GM21447 (cell line): ENCODE data around the gene CHST13.
"Not testable (repeated sequence)": the region's sequence is repeated elsewhere in the genome, so short reads cannot be mapped to it uniquely, and the experiment has no call there.

Experiments
- ATAC-seq: cut with Tn5 transposase; IDR thresholded peaks from one replicate; pipeline ENCODE4 v1.9.1; 2021; ENCODE audit not compliant: unreplicated experiment

Gene CHST13

DNA sequence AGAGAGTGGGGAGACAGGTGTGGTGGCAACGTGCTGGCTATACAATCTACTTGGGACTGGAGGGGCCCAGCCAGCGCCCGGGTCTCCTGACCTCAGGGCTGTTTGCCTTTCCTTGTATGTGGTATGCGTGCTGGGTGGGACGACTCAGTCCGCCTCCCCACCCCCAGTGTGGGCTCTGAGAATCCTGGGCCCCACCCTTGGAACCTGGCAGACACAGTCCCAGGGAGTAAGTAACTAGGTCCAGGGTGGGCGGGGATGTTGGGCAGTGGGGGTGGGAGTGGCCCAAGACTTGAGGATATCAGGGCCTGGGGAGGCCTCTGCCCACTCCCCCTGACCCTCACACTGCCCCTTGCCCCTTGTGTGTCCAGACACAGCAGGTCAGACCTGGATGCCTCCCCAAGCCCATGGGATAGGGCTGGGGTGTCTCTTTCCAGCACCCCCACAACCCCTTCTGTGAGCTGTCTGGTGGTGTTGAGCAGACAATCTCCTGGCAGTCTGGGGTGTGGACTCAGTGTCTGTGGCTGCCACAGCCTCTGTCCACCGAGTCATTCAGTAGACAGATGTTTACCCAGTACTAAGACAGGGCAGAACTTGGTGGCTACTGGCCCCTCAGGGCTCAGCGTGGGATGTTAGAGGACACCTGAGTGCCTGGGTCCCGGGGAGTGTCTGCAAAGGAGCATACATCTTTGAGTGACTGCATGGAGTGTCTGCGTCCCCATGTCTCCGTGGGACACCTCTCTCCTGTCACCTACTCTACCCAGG is 1.3 kb downstream of the CHST13 start:
- ATAC-seq, result no peak

- no peak for ATAC-seq
Measured at GRCh38 chr3:126525853-126526667, 2.1 kb downstream of the CHST13 start.

DNA sequence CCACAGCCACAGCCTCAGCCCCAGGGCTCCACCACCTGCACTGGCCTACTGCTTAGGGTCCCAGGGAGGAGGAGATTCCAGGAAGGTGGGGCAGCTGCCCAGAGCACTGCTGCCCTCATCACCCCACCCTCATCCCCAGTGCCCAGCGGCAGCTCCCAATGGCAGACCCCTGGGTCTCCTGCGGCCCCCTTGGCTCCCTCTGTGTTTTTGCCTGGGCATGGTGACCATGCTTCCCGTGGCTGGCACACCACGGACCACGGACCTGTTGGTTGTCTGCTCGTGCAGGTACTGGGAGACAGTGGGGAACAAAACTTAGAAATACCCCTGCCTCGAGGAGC is 2.7 kb downstream of the CHST13 start:
- no peak for ATAC-seq

- ATAC-seq, result no peak
Measured at GRCh38 chr3:126527006-126527405, 3.1 kb downstream of the CHST13 start.

DNA sequence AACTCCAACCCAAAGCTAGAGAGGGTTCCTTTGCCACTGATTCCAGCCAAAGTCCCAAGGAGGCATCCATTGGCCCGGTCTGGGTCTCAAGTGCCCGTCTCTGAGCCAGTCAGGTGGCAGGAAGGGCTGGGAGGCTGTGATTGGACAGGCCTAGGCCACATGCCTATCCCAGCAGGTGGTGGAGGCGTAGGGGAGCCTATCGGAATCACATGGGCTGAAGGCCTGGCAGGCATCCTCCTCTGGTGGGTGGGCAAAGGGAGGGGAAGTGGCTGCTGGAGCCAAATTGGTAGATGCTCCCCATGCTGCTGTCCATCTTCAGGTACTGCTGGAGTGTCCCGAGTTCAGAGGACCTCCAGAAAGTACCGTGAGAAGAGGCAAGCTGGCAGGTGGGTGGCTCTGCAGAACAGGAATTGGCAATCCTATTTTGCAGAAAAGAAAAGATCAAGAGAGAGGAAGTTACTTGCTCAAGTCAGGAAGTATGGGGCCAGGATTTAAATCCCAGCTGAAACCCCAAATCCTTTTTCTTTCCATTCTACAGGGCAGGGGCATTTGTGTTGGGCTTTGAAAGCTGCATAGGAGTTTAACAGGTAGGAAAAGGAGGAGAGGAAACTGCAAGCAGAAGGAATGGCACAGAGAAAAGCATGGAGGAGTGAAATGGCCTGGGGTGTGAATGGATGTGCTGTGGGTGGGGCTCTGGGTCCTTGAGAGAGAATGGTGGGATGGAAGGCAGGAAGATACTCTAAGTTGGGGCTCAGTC is 3.7 kb downstream of the CHST13 start:
- ATAC-seq, result no peak

DNA sequence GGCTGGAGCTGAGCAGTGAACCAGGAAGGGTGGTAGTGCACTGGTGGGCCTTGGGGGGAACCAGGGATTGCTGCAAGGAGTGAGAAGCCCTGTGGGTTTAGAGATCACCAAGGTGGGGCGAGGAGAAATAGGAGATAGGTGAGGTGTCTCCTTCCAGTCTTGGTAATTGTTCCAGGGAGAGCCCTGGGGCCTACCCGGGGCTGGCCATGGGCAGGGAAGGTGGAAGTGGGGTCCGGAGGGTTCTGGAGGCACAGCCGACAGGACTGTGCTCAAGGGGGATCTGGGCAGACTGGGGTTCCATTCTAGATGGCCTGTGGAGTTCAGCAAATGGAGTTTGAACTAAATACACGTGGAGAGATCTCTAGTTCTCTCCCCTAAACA is 4.5 kb downstream of the CHST13 start:
- ATAC-seq, result no peak

- ATAC-seq, result no peak
Measured at GRCh38 chr3:126528800-126529541, 5.0 kb downstream of the CHST13 start.

DNA sequence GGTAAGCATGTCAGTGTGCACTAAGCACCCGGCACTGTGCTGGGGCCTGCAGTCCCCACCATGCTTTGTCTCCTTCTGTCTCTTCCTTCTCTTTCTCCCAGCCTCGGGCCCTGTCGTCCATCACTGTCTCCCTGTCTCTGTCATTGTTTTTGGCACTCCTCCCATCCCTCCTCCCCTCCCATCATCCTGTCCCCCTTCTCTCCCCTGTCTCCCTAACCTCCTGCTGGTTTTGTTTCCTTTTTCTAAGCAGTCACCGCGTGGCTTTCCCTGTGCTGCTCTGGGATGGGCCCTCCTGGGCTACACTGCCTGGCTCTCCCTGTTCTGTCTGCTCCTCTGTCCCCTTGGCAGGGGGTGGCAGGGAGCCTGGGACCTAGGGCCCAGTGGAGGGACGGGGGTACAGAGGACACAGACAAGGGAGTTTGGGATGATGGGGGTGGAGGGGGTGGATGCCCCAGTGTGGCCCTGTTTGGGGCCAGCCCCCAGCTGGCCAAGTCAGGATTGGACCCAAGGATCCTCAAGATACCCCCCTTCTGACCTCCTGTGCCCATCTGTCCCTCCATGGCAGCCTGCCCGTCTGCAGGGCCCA is 5.7 kb downstream of the CHST13 start:
- ATAC-seq, result no peak

DNA sequence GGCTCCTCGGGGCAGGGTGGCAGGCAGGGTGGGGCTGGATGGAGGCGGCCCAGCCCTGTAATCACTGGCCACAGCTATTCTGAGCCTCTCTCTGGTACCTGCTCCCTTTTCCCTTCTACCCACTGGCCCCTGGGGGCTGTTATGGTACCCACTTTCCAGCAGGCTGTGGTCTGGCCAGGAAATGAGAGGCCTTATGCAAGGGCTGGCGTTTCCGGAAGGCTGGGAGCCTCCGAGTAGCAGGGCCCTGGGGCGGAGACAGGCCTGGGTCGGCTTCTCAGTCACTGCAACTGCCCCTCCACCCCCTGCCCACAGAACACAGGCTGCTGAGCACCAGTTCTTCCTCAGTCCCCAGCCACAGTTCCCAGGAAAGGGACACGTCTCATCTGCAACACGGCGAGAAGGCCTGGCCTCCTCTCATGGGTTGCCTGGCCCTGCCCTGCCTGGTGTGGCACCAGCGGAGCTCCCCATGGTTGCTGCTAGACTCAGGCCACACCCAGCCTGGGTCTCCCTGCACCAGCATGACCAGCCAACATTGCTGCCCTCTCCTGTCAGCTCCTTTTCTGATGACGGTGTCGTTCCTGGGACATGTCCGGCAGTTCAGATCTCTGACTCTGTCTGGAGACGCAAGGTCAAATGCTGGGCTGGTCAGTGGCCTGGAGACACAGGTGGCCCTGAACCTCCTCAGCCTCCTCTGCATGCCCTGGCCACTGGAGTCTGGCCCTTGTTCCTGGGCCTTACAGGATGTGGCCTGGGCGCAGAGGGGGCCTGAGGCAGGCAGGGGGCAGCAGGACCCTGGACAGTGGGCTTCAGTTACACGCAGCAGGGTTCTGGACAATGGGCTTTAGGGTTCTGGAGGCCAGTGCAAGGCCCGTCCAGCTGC is 6.5 kb downstream of the CHST13 start:
- no peak for ATAC-seq

GRCh38 chr3:126531051-126531330 is 7.0 kb downstream of the CHST13 start:
- ATAC-seq, result no peak

DNA sequence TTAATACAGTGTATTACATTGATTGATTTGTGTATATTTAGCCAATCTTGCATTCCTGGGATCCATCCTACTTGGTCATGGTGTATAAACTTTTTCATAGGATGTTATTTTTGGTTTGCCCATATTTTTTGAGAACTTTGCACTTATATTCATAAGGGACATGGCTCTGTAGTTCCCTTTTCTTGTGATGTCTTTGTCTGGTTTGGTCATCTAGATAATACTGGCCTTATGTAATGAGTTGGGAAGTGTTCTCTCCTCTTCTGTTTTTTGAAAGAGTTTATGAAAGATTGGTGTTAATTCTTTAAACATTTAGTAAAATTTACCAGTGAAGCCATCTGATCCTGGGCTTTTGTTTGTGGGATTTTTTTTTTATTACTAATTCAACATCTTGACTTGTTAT is 9.6 kb downstream of the CHST13 start:
- no peak for ATAC-seq

DNA sequence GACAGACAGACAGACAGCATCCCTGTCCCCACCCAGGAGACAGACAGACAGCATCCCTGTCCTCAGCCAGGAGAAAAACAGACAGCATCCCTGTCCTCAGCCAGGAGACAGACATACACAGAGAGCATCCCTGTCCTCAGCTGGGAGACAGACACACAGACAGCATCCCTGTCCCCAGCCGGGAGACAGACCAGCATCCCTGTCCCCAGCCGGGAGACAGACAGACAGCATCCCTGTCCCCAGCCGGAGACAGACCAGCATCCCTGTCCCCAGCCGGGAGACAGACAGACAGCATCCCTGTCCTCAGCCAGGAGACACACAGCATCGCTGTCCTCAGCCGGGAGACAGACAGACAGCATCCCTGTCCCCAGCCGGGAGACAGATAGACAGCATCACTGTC is 10.8 kb downstream of the CHST13 start:
- not testable (repeated sequence) for ATAC-seq

- ATAC-seq, result no peak
Measured at GRCh38 chr3:126535636-126536035, 11.7 kb downstream of the CHST13 start.

- ATAC-seq, result no peak
Measured at GRCh38 chr3:126536126-126536525, 12.2 kb downstream of the CHST13 start.

- no peak for ATAC-seq
Measured at GRCh38 chr3:126537116-126537729, 13.3 kb downstream of the CHST13 start.

GRCh38 chr3:126537730-126538281 is 13.9 kb downstream of the CHST13 start:
- ATAC-seq, result no peak

DNA sequence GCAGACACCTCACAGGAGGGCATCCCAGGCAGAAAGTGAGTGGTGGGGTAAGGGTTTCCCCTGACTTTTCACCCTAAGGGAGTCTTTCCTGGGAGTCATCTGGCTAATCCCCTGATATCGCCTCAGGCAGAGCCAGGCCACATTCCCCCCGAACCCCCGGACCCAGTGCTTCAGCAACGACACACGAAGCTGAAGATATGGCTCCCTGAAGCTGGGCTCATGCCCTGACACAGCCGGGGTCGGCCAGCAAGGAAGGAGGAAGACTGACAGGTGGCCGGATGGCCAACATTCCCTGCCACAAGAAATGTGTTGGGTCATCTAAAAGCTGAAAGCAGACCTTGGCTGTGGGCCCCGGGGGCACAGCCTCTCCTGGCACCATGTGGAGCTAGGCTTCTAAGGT is 14.4 kb downstream of the CHST13 start:
- no peak for ATAC-seq

DNA sequence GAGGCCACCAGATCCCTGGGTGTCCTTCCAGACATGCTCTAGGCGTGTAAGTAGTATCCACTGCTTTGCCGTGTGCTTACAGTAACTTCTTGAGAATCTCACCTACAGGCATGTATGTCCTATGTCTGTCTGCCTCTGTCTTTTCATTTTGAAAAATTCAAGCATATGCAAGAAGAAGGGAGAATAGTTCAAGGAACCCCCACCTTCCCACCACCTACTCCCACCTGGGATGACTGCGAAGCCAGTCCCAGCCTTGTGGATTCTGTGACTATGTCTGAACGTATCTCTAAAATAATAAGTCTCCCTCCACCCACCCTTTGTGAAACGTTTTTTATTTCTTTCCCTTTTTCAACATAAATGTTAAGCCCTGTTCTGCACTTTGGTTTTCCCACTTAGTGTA is 15.0 kb downstream of the CHST13 start:
- ATAC-seq, result no peak

- no peak for ATAC-seq
Measured at GRCh38 chr3:126539558-126540250, 15.7 kb downstream of the CHST13 start.
